GM12878 (cell line): ENCODE data around the gene POLD1. TPM values are rescaled to one million over a fixed set of nuclear protein-coding genes. Genes with fewer than 3 reads are reported as not detected.

Experiments used
- ATAC-seq: fragments of 200-7000 bp; cut with Tn5 transposase; 3 replicates; pipeline ENCODE4 v1.9.1; 2020; ENCODE audit warnings: mild to moderate bottlenecking, moderate library complexity
- BruUV-seq: library from RNA; stranded (reverse); fragments of 400-500 nt; replicated peaks from 2 replicates; lab custom pipeline; 2021; lab: Mats Ljungman, UMichigan
- CTCF ChIA-PET: fragments of 300-600 bp; sonication (Branson Sonifier 250); formaldehyde crosslinking; extraction: SDS; loops from one replicate; lab custom pipeline; 2021; ENCODE audit warnings: inconsistent platforms; lab: Yijun Ruan, JAX
- POLR2A ChIA-PET: fragments of 350-600 bp; formaldehyde crosslinking; extraction: SDS; loops from one replicate; lab custom pipeline; 2021; ENCODE audit warnings: inconsistent platforms; lab: Charles Lee
- RAD21 ChIA-PET: fragments of 300-600 bp; sonication (Branson Sonifier 250); formaldehyde crosslinking; loops from one replicate; lab custom pipeline; 2023; ENCODE audit warnings: antibody characterized with exemption; ENCODE audit not compliant: unreplicated experiment; lab: Charles Lee
- SMC1A ChIA-PET: fragments of 300-600 bp; sonication (Branson Sonifier 250); formaldehyde crosslinking; loops from one replicate; lab custom pipeline; 2023; ENCODE audit not compliant: unreplicated experiment, uncharacterized antibody; lab: Charles Lee
- DNase-seq: peaks from one replicate; pipeline ENCODE4 v3.0.0-alpha.2; 2011; ENCODE audit warnings: low read depth, low spot score
- FAIRE-seq: peaks from 3 replicates; lab custom pipeline; 2011; peaks lifted over from hg19 to GRCh38; lab: Jason Lieb, UNC
- H2AFZ ChIP-seq: 2 replicates; pipeline ENCODE4 v1.6.0; 2011; ENCODE audit warnings: low read depth, low read length, control low read depth; ENCODE audit not compliant: control insufficient read depth
- H3K27ac ChIP-seq: 2 replicates; pipeline ENCODE4 v1.5.1; 2011; ENCODE audit warnings: control low read depth; ENCODE audit not compliant: control insufficient read depth, insufficient read depth
- H3K27me3 ChIP-seq, 2 experiments: replicated peaks in 1 of 2; 2 replicates each; pipeline versions ENCODE4 v1.6.0 to v1.6.1; 2011; ENCODE audit warnings: low read length in 1 of 2; ENCODE audit not compliant: control insufficient read depth in 2 of 2, insufficient read depth in 2 of 2
- H3K36me3 ChIP-seq, 2 experiments: 2 replicates each; pipeline ENCODE4 v1.5.1; 2011; ENCODE audit warnings: low read length in 1 of 2; ENCODE audit not compliant: control insufficient read depth in 2 of 2, insufficient read depth in 2 of 2
- H3K4me1 ChIP-seq: 2 replicates; pipeline ENCODE4 v1.6.1; 2011; ENCODE audit warnings: mild to moderate bottlenecking, low read length, moderate library complexity, mixed read lengths; ENCODE audit not compliant: control insufficient read depth, insufficient read depth
- H3K4me2 ChIP-seq: 2 replicates; pipeline ENCODE4 v1.6.0; 2011; ENCODE audit warnings: control low read depth; ENCODE audit not compliant: control insufficient read depth, insufficient read depth
- H3K4me3 ChIP-seq: fragments of 200-600 bp; sonication (generic); 2 replicates; pipeline ENCODE4 v1.5.1; 2016
- H3K79me2 ChIP-seq: 2 replicates; pipeline ENCODE4 v1.6.0; 2011; ENCODE audit warnings: low read length; ENCODE audit not compliant: control insufficient read depth, insufficient read depth
- H3K9ac ChIP-seq: 2 replicates; pipeline ENCODE4 v1.8.0; 2011; ENCODE audit warnings: low read length, control low read depth, mixed read lengths; ENCODE audit not compliant: control insufficient read depth, insufficient read depth
- H3K9me3 ChIP-seq: replicated peaks from 3 replicates; pipeline ENCODE4 v1.5.1; 2011; ENCODE audit warnings: mild to moderate bottlenecking, low read length; ENCODE audit not compliant: control insufficient read depth, insufficient read depth
- H4K20me1 ChIP-seq: 2 replicates; pipeline ENCODE4 v1.6.0; 2011; ENCODE audit not compliant: control insufficient read depth, insufficient read depth
- CREM ChIP-seq: IDR thresholded peaks from 2 replicates; pipeline ENCODE4 v1.6.1; 2014; ENCODE audit warnings: antibody characterized with exemption, low read depth
- FOS ChIP-seq: IDR thresholded peaks from 3 replicates; pipeline ENCODE4 v1.6.1; 2011; ENCODE audit warnings: borderline replicate concordance; ENCODE audit not compliant: insufficient read length; ENCODE audit errors: extremely low read depth
- KLF5 ChIP-seq: fragments of 450-650 bp; IDR thresholded peaks from 2 replicates; pipeline ENCODE4 v1.6.1; 2014; ENCODE audit warnings: mild to moderate bottlenecking; ENCODE audit not compliant: partially characterized antibody
- MEF2B ChIP-seq: fragments of 450-650 bp; IDR thresholded peaks from 2 replicates; pipeline ENCODE4 v1.6.1; 2018; ENCODE audit warnings: mild to moderate bottlenecking, moderate library complexity; ENCODE audit not compliant: partially characterized antibody, poor library complexity, severe bottlenecking
- POLR2AphosphoS2 ChIP-seq: IDR thresholded peaks from 2 replicates; pipeline ENCODE4 v1.6.1; 2011; ENCODE audit warnings: low read depth, mild to moderate bottlenecking, low read length, improper control_type of control experiment, moderate library complexity
- POLR2AphosphoS5 ChIP-seq: IDR thresholded peaks from 2 replicates; pipeline ENCODE4 v1.6.1; 2011; ENCODE audit warnings: mild to moderate bottlenecking, low read length, inconsistent platforms
- POU2F2 ChIP-seq: IDR thresholded peaks from 3 replicates; pipeline ENCODE4 v1.6.1; 2011; ENCODE audit warnings: low read depth, mild to moderate bottlenecking, low read length, borderline replicate concordance
- SIN3A ChIP-seq: IDR thresholded peaks from 2 replicates; pipeline ENCODE4 v1.6.1; 2012; ENCODE audit warnings: low read depth, low read length, improper control_type of control experiment
- SMC3 ChIP-seq: IDR thresholded peaks from 2 replicates; pipeline ENCODE4 v1.6.1; 2011; ENCODE audit warnings: low read length, improper control_type of control experiment, borderline replicate concordance
- SPI1 ChIP-seq: IDR thresholded peaks from 2 replicates; pipeline ENCODE4 v1.6.1; 2011; ENCODE audit warnings: low read depth, mild to moderate bottlenecking, low read length, moderate library complexity, borderline replicate concordance; ENCODE audit not compliant: insufficient read depth
- SRF ChIP-seq, 2 experiments: IDR thresholded peaks; 2 replicates each; pipeline ENCODE4 v1.6.1; 2011; ENCODE audit warnings: low read depth in 2 of 2, low read length in 2 of 2, mild to moderate bottlenecking in 1 of 2, moderate library complexity in 1 of 2
- TCF7 ChIP-seq: IDR thresholded peaks from 2 replicates; pipeline ENCODE4 v1.6.1; 2014; ENCODE audit warnings: antibody characterized with exemption, borderline replicate concordance
- ZNF24 ChIP-seq: fragments of 450-650 bp; IDR thresholded peaks from 2 replicates; pipeline ENCODE4 v1.6.1; 2017; ENCODE audit warnings: antibody characterized with exemption, mild to moderate bottlenecking
- WGBS: methylation state at CpG from one replicate; pipeline ENCODE4 v1.1.6; 2016; ENCODE audit warnings: low lambda C conversion rate; ENCODE audit not compliant: insufficient replicate concordance, insufficient coverage; ENCODE audit errors: missing lambda C conversion rate; 5-methylcytosine and 5-hydroxymethylcytosine counted together
- in situ Hi-C: fragments of 300-500 bp; cut with MboI; formaldehyde crosslinking; loops from 9 replicates; pipeline ENCODE4 v1.14.3; 2018; ENCODE audit warnings: mixed read lengths
- intact Hi-C: fragments of 100-400 bp; cut with micrococcal nuclease; formaldehyde crosslinking; loops from one replicate; pipeline ENCODE4 v1.14.2; 2022; ENCODE audit not compliant: unreplicated experiment
- polyA plus RNA-seq, 11 experiments: library from polyadenylated mRNA; depleted of rRNA in 4 of 11; unstranded in 6 of 11; stranded (reverse) in 5 of 11; fragments of >200 nt; fragmentation: Nextera tagmentation in 4 of 11; fragmentation: Illumina TruSeq in 1 of 11; extraction: Ambion mirVana in 4 of 11; extraction: Trizol in 1 of 11; gene quantifications; 1 replicate in 1 of 11; 2 replicates in 10 of 11; pipeline versions ENCODE4 v1.2.1 to v1.2.3, GENCODE V29; 2011 to 2016; ENCODE audit warnings: inconsistent platforms in 2 of 11, missing spikeins in 2 of 11, low read depth in 1 of 11
- total RNA-seq, 4 experiments: library from RNA; depleted of rRNA in 3 of 4; stranded (reverse); fragments of >200 nt in 3 of 4; fragmentation: Illumina TruSeq in 1 of 4; extraction: Trizol in 1 of 4; gene quantifications; 2 replicates each; pipeline versions ENCODE4 v1.2.1 to v1.2.3, GENCODE V29; 2013 to 2021
- TF ChIP-seq, protein P1 (sequence below): IDR thresholded peaks from 2 replicates; pipeline ENCODE4 v1.6.1; 2012; ENCODE audit warnings: improper control_type of control experiment, low read depth, low read length; ENCODE audit not compliant: insufficient replicate concordance
- TF ChIP-seq, protein P2 (sequence below), 3 experiments: IDR thresholded peaks in 2 of 3; conservative IDR thresholded peaks in 1 of 3; 2 replicates each; pipeline ENCODE4 v1.5.1; 2011; ENCODE audit warnings: low read depth in 3 of 3, low read length in 3 of 3, mild to moderate bottlenecking in 3 of 3, control low read depth in 2 of 3, moderate library complexity in 2 of 3, inconsistent platforms in 1 of 3, mixed read lengths in 1 of 3; ENCODE audit not compliant: control insufficient read depth in 2 of 3, insufficient read depth in 1 of 3; ENCODE audit errors: extremely low read depth in 1 of 3
- TF ChIP-seq, protein P3 (sequence below): fragments of 450-650 bp; IDR thresholded peaks from 2 replicates; pipeline ENCODE4 v1.6.1; 2016; ENCODE audit warnings: mild to moderate bottlenecking

POLD1 gene
- total and polyA plus RNA-seq, 10 of the 15 experiments (the other 5 are each of a cell fraction or from before 2014, with no cell fraction given) = 0.76 to 165 (median 63.4) TPM

DNA sequence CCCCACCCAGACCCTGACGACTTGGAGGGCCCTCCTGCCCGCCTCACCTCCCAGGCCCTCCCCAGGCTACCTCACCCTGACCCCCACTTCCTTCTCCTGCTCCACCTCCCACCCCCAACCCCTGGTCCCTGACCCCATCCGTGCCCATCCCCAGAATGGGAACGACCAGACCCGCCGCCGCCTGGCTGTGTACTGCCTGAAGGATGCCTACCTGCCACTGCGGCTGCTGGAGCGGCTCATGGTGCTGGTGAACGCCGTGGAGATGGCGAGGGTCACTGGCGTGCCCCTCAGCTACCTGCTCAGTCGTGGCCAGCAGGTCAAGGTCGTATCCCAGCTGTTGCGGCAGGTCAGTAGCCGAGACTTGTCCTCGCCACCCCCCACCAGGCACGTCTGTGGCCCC lies 22.7 kb downstream of the POLD1 start (continued):
- TF ChIP-seq, protein P1, sequence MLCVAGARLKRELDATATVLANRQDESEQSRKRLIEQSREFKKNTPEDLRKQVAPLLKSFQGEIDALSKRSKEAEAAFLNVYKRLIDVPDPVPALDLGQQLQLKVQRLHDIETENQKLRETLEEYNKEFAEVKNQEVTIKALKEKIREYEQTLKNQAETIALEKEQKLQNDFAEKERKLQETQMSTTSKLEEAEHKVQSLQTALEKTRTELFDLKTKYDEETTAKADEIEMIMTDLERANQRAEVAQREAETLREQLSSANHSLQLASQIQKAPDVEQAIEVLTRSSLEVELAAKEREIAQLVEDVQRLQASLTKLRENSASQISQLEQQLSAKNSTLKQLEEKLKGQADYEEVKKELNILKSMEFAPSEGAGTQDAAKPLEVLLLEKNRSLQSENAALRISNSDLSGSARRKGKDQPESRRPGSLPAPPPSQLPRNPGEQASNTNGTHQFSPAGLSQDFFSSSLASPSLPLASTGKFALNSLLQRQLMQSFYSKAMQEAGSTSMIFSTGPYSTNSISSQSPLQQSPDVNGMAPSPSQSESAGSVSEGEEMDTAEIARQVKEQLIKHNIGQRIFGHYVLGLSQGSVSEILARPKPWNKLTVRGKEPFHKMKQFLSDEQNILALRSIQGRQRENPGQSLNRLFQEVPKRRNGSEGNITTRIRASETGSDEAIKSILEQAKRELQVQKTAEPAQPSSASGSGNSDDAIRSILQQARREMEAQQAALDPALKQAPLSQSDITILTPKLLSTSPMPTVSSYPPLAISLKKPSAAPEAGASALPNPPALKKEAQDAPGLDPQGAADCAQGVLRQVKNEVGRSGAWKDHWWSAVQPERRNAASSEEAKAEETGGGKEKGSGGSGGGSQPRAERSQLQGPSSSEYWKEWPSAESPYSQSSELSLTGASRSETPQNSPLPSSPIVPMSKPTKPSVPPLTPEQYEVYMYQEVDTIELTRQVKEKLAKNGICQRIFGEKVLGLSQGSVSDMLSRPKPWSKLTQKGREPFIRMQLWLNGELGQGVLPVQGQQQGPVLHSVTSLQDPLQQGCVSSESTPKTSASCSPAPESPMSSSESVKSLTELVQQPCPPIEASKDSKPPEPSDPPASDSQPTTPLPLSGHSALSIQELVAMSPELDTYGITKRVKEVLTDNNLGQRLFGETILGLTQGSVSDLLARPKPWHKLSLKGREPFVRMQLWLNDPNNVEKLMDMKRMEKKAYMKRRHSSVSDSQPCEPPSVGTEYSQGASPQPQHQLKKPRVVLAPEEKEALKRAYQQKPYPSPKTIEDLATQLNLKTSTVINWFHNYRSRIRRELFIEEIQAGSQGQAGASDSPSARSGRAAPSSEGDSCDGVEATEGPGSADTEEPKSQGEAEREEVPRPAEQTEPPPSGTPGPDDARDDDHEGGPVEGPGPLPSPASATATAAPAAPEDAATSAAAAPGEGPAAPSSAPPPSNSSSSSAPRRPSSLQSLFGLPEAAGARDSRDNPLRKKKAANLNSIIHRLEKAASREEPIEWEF = no peak
- TF ChIP-seq SIN3A (no peak), ZNF24 (no peak)
- TF ChIP-seq, protein P2, sequence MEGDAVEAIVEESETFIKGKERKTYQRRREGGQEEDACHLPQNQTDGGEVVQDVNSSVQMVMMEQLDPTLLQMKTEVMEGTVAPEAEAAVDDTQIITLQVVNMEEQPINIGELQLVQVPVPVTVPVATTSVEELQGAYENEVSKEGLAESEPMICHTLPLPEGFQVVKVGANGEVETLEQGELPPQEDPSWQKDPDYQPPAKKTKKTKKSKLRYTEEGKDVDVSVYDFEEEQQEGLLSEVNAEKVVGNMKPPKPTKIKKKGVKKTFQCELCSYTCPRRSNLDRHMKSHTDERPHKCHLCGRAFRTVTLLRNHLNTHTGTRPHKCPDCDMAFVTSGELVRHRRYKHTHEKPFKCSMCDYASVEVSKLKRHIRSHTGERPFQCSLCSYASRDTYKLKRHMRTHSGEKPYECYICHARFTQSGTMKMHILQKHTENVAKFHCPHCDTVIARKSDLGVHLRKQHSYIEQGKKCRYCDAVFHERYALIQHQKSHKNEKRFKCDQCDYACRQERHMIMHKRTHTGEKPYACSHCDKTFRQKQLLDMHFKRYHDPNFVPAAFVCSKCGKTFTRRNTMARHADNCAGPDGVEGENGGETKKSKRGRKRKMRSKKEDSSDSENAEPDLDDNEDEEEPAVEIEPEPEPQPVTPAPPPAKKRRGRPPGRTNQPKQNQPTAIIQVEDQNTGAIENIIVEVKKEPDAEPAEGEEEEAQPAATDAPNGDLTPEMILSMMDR (IDR thresholded peaks at IDR 0.05 in 2 of 3, conservative IDR thresholded peaks at IDR 0.05 in 1 of 3; ENCODE audit: control insufficient read depth in 2 of 3, extremely low read depth in 1 of 3, insufficient read depth in 1 of 3, low read depth in 3 of 3, low read length in 3 of 3) = no peak

DNA sequence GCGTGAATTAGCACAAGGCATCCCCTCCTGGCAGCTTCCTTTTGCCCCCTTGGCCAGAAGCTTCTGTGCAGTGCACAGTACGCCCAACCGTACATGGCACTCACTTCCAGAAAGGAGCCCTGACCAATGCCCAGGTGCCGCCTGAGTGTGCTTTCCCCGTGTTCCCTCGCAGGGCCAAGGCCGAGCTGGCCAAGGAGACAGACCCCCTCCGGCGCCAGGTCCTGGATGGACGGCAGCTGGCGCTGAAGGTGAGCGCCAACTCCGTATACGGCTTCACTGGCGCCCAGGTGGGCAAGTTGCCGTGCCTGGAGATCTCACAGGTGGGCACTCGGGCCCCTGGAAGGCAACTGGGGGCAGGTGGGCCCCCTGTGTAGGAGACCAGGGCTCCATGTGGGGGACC lies 25.2 kb downstream of the POLD1 start:
- ChIA-PET SMC1A (no interaction called here), RAD21 (no interaction called here), POLR2A (no interaction called here), CTCF (interaction anchor here (1.2 kb wide), 1 partner anchor 40 kb away, joined by 4 read pairs; no protein-coding TSS in a partner anchor)
- Histone ChIP-seq H3K36me3 (peaks cover 2 to 31% of the 10 kb centered on the region in 2 experiments; a peak in 2 of 4 replicates), H3K4me2 (no peak overlapping the region), H2AFZ (no peak overlapping the region), H3K79me2 (no peaks in the 10 kb centered on the region), H3K9me3 (no peaks in the 10 kb centered on the region), H3K4me1 (peaks cover 2% of the 10 kb centered on the region), H3K27ac (no peak overlapping the region), H3K4me3 (no peak overlapping the region), H4K20me1 (no peaks in the 10 kb centered on the region), H3K9ac (no peak overlapping the region), H3K27me3 (no peaks in the 10 kb centered on the region)
- in situ Hi-C loops = no loop called here
- no peak for FAIRE-seq
- no peak for DNase-seq
- intact Hi-C loops = no loop called here
- WGBS = 95% methylated on average over 17 of the region's 17 CpGs
- no TSS peak for BruUV-seq
- ATAC-seq = no peak
- TF ChIP-seq MEF2B = no peak
- TF ChIP-seq SMC3 = no peak
- TF ChIP-seq, protein P3, sequence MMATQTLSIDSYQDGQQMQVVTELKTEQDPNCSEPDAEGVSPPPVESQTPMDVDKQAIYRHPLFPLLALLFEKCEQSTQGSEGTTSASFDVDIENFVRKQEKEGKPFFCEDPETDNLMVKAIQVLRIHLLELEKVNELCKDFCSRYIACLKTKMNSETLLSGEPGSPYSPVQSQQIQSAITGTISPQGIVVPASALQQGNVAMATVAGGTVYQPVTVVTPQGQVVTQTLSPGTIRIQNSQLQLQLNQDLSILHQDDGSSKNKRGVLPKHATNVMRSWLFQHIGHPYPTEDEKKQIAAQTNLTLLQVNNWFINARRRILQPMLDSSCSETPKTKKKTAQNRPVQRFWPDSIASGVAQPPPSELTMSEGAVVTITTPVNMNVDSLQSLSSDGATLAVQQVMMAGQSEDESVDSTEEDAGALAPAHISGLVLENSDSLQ = no peak
- no peak for TF ChIP-seq KLF5
- TF ChIP-seq POLR2AphosphoS2 = no peak
- TF ChIP-seq SRF (IDR thresholded peaks at IDR 0.05; ENCODE audit: low read depth in 2 of 2, low read length in 2 of 2) = no peak
- no peak for TF ChIP-seq FOS
- TF ChIP-seq TCF7 = no peak
- TF ChIP-seq SPI1 = no peak
- TF ChIP-seq POU2F2 = no peak
- TF ChIP-seq POLR2AphosphoS5 = no peak
- no peak for TF ChIP-seq CREM
